SH-SY5Y (cell line): ENCODE measurements around the gene PITPNM3.

Experiments used
- GATA2 ChIP-seq: IDR thresholded peaks from 2 replicates; pipeline ENCODE4 v1.6.1; 2011; ENCODE audit warnings: mild to moderate bottlenecking, low read depth, low read length
- GATA3 ChIP-seq: IDR thresholded peaks from 2 replicates; pipeline ENCODE4 v1.6.1; 2011; ENCODE audit warnings: low read depth, mild to moderate bottlenecking, low read length, moderate library complexity

- TF ChIP-seq GATA3: no peak
- TF ChIP-seq GATA2: no peak
Observed at GRCh38 chr17:6455321-6455705, 101.0 kb downstream of the PITPNM3 start.
